Fibroblast of pulmonary artery (primary cell): ENCODE measurements around the gene BCL2L14.

Source experiments
- DNase-seq: peaks from one replicate; pipeline ENCODE4 v3.0.0-alpha.2; 2010; ENCODE audit warnings: low read depth
- H3K4me3 ChIP-seq: replicated peaks from 2 replicates; pipeline ENCODE4 v1.5.1; 2011; ENCODE audit warnings: low read depth, mild to moderate bottlenecking, control low read depth, low read length, moderate library complexity
- TF ChIP-seq, protein P1 (sequence below): IDR thresholded peaks from 2 replicates; pipeline ENCODE4 v1.5.1; 2011; ENCODE audit warnings: mild to moderate bottlenecking, control low read depth, low read length, inconsistent platforms; ENCODE audit errors: missing control alignments

The BCL2L14 gene

DNA sequence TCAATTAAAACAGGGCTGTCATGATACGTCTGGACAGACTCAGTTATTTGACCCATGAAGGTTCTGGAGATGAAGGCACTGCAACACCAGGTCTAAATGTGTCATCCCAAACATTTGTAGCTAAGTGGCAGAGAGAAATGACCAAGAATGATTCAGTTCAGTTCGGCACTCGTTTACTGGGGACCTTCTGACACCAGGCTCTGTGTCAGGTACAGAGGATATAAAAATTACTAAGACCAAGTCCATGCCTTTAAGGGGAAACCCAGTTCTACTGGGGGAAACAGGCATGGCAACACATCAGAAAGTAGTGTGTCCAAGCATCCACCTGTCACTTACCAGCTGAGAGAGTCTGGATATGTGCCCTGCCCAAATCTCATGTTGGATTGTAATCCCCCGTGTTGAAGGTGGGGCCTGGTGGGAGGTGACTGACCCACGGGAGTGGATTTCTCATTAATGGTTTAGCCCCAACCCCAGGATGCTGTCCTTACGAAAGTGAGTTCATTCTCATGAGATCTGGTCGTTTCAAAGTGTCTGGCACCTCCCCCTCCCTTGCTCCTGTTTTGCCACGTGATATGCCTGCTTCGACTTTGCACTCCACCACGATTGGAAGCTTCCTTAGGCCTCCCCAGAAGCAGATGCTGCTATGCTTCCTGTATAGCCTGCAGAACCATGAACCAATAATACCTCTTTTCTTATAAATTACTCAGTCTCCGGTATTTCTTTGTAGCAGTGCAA, 41.9 kb upstream of the BCL2L14 start:
- H3K4me3 ChIP-seq: no peak overlapping the region
- DNase-seq: no peak
- TF ChIP-seq, protein P1, sequence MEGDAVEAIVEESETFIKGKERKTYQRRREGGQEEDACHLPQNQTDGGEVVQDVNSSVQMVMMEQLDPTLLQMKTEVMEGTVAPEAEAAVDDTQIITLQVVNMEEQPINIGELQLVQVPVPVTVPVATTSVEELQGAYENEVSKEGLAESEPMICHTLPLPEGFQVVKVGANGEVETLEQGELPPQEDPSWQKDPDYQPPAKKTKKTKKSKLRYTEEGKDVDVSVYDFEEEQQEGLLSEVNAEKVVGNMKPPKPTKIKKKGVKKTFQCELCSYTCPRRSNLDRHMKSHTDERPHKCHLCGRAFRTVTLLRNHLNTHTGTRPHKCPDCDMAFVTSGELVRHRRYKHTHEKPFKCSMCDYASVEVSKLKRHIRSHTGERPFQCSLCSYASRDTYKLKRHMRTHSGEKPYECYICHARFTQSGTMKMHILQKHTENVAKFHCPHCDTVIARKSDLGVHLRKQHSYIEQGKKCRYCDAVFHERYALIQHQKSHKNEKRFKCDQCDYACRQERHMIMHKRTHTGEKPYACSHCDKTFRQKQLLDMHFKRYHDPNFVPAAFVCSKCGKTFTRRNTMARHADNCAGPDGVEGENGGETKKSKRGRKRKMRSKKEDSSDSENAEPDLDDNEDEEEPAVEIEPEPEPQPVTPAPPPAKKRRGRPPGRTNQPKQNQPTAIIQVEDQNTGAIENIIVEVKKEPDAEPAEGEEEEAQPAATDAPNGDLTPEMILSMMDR: no peak

GRCh38 chr12:12029653-12030052, 41.1 kb upstream of the BCL2L14 start:
- TF ChIP-seq, protein P1: no peak
- no peak overlapping the region for H3K4me3 ChIP-seq
- no peak for DNase-seq

DNA sequence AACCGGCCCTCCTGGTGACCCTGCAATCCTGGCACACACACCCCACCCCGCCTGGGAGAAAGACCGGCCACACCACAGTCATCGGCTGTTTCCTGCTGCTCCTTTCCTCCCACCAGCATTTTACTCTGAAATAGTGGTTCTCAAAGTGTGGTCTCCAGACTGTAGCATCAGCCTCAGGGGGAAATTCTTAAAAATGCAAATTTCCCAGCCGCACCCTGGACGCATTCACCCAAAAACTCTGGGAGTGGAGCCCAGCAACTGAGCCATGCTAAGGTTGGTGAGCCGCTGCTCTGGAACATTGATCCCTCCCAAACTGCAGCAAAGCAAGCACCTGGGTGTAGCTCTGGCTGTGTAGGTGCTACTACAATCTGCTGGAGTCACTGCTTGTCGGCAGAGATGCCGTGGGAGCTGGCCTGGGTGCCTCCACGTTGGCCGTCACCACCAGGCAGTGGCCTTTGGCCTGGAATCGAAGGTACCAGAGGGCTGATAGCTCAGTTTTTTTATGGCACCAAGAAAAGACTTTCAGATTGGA, 38.4 kb upstream of the BCL2L14 start:
- TF ChIP-seq, protein P1: no peak
- peak overlapping the region; percentile 41 for H3K4me3 ChIP-seq

DNA sequence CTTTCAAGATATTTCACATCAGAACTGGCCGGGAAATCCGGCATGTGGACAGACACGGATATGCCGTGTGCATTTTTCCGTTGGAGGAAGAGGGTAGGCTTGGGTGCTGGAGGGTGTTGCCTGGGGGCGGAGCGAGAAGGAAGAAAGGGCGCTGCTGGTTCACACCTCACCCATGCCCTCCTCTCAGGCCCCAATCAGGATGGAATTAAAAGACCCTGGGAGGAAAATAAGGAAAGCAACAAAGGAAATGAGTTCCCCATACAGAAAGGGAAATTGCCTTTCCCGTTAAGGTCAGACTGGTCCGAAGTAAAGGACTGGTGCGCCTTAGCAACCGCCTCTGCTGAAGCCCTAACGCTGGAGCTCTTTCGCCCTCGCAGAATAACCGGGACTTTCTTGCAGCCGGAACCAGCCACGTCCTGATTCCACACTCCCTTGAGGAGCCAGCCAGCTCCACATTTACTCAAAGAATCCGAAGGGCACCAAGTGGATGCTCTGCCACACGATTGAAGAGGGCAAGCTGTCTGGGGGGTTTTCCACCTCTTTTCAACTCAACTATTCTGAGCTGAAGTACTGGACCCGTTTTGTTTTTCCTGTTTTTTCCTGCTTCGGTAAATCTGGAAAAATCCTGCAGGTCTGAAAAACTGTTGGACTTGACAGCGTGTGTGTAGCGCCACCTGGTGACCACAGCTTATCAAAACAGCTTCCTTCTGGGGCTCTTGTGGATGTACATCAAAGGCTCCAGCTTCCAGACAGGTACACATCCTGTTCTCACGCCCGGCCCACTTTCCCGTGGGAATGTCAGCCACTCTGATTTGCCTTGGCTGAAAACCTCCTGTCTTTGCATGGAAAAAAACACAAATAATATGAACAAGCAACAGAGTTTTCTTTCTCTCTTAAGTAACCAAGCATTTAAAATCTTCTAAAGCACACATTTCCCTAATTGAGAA, 37.6 kb upstream of the BCL2L14 start:
- peak; percentile 93 for DNase-seq
- TF ChIP-seq, protein P1: peak; percentile 88
- H3K4me3 ChIP-seq: peak overlapping the region; percentile 41

More for the DNA sequence above, 38.4 kb upstream of the BCL2L14 start:
- DNase-seq: no peak

GRCh38 chr12:12033824-12034223, 36.9 kb upstream of the BCL2L14 start:
- no peak for DNase-seq
- TF ChIP-seq, protein P1: no peak
- no peak overlapping the region for H3K4me3 ChIP-seq

DNA sequence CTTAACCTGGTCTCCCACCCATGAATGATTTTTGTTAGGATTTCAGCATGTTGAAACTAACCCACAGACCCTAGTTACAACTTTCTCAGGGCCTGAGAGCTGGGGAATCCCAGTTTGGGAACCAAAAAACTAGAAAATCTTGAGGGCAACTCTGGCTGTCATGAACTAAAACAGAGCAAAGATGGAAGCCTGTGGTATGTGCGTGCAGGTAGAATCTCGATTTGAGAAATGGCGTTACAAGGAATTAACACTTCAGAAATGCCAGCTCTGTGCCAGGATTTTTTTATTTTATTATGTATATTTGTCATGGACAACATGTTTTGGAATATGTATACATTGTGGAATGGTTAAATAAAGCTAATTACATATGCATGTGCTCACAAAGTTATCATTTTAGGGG, 36.4 kb upstream of the BCL2L14 start:
- no peak for DNase-seq
- no peak overlapping the region for H3K4me3 ChIP-seq
- TF ChIP-seq, protein P1: no peak
